Tibial artery (tissue), 4 donors: ENCODE data around the gene ADGRG3.

ENCODE experiments used
- DNase-seq, 2 donors: peaks; one replicate each; pipeline ENCODE4 v3.0.0-alpha.2; 2019
- H3K27ac ChIP-seq, 2 donors: fragments of 200-600 bp; sonication (generic) in 1 of 2; 1 replicate in 1 of 2; 2 replicates in 1 of 2; pipeline ENCODE4 v1.5.1; 2018 to 2019; ENCODE audit warnings: mild to moderate bottlenecking in 1 of 2
- H3K27me3 ChIP-seq, 2 donors: fragments of 200-600 bp; sonication (generic) in 1 of 2; one replicate each; pipeline versions ENCODE4 v1.5.1 to v1.6.0; 2016 to 2019
- H3K36me3 ChIP-seq, 3 donors: fragments of 200-600 bp; sonication (generic) in 2 of 3; one replicate each; pipeline ENCODE4 v1.5.1; 2016 to 2019; ENCODE audit warnings: mild to moderate bottlenecking in 2 of 3
- H3K4me1 ChIP-seq, 4 donors: fragments of 200-600 bp; sonication (generic) in 2 of 4; 1 replicate in 3 of 4; 2 replicates in 1 of 4; pipeline ENCODE4 v1.5.1; 2016 to 2019
- H3K4me3 ChIP-seq, 2 donors: fragments of 200-600 bp; sonication (generic) in 1 of 2; 1 replicate in 1 of 2; 2 replicates in 1 of 2; pipeline ENCODE4 v1.5.1; 2018 to 2019; ENCODE audit warnings: mild to moderate bottlenecking in 2 of 2
- H3K9me3 ChIP-seq, 3 donors: fragments of 200-600 bp; sonication (generic) in 1 of 3; one replicate each; pipeline ENCODE4 v1.5.1; 2016 to 2019
- CTCF ChIP-seq, 2 experiments: fragments of 200-600 bp in 1 of 2; fragments of 450-650 bp in 1 of 2; IDR thresholded peaks; one replicate each; pipeline ENCODE4 v1.5.1; 2017 to 2019; ENCODE audit warnings: antibody characterized with exemption in 2 of 2, mild to moderate bottlenecking in 1 of 2, moderate library complexity in 1 of 2
- intact Hi-C: fragments of 100-400 bp; cut with DNase I; formaldehyde crosslinking; loops from one replicate; pipeline ENCODE4 v1.15.0; 2023; ENCODE audit warnings: low total_unique reads

Gene ADGRG3

DNA sequence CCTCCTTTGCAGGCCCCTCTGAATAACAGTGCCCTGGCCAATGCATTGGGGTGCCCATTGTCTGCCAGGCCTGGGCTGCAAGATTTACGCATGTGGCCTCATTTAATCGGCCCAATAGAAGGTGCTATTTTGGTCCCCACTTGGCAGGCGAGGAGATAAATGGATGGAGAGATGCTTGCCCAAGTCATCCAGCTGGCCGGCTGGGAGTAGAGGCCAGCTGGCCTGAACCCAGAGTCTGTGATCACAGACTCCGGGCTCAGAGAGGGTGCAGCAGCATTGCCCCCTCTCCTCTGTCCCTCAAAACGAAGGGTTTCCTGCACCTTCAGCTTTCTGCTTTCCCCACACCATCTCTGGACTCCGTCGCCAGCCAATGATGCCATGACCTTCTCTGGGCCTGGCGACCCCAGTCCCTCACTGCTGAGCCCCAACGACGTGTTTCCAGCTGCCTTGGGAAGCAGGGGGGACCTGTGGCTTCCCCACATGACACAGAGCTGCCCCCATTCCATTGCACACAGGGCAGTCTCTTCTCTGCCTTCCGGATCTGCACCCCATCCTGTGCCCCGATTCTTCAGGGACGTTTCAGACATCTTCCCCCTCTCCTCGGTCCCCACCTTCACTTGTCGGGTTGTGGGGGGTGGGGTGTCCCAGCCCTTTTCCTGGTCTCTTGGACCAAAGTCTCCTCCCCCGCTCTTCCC, 43.2 kb upstream of the ADGRG3 start:
- intact Hi-C loops = no loop called here
- no peak for TF ChIP-seq CTCF (IDR thresholded peaks at IDR 0.05)
- H3K27me3 ChIP-seq = peaks cover 0 to 49% of the 10 kb centered on the region in 2 donors
- H3K9me3 ChIP-seq = no peaks in the 10 kb centered on the region
- peaks cover 0 to 39% (median 11%) of the 10 kb centered on the region in 4 donors for H3K4me1 ChIP-seq
- H3K36me3 ChIP-seq = no peaks in the 10 kb centered on the region
- no peak for DNase-seq
- no peak overlapping the region for H3K4me3 ChIP-seq
- H3K27ac ChIP-seq = no peak overlapping the region

DNA sequence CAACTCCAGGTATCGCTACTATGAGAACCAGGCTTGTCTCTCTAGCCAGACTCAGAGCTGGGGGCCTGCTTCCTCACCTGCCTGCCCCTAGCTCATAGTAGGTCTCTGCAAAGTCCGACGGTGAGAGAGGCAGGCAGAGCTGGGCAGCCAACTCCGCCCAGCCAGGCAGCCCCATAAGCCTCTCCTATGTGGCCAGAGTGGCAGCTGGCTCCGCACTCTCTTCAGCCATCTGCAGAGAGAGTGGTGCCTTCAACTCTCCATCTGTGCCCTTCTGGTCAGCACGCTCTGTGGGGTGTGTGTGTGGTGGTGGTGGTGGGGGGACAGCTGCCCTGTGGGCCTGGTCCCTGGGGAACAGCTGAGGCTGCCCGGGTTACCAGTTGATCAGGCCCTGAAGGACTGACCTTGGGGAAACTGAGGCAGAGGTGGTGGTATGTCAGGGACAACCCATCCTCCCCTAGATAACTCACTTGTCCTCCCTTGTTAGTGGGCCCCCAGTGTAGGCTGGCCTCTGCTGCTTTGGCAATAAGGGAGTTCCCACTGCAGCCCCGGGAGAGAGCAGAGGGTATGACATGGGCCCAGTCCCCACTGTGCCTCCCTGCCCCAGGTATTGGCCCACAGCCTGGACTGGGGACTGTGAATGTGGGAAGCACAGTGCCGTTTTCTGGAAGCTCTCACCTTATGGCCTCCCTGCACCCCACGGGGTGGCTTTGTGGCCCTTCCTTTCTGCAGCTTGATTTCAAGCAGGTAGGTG, 41.5 kb upstream of the ADGRG3 start:
- Histone ChIP-seq H3K4me3 (no peak overlapping the region), H3K27ac (no peak overlapping the region), H3K9me3 (no peaks in the 10 kb centered on the region), H3K27me3 (peaks cover 0 to 54% of the 10 kb centered on the region in 2 donors), H3K4me1 (peaks cover 0 to 27% (median 11%) of the 10 kb centered on the region in 4 donors), H3K36me3 (no peaks in the 10 kb centered on the region)
- TF ChIP-seq CTCF (IDR thresholded peaks at IDR 0.05) = no peak
- intact Hi-C loops = no loop called here
- no peak for DNase-seq

- H3K4me1 ChIP-seq = peaks cover 0 to 25% (median 11%) of the 10 kb centered on the region in 4 donors
- no peak for DNase-seq
- H3K9me3 ChIP-seq = no peaks in the 10 kb centered on the region
- no peak overlapping the region for H3K4me3 ChIP-seq
- intact Hi-C loops = no loop called here
- no peak overlapping the region for H3K27ac ChIP-seq
- TF ChIP-seq CTCF (IDR thresholded peaks at IDR 0.05) = no peak
- H3K36me3 ChIP-seq = no peaks in the 10 kb centered on the region
- peaks cover 0 to 61% of the 10 kb centered on the region in 2 donors for H3K27me3 ChIP-seq
Observed at GRCh38 chr16:57627184-57627871, 40.8 kb upstream of the ADGRG3 start.

- intact Hi-C loops = no loop called here
- Histone ChIP-seq H3K27me3 (peaks cover 0 to 60% of the 10 kb centered on the region in 2 donors), H3K27ac (no peak within 1 kb of the TSS), H3K4me3 (peak within 1 kb of the TSS; percentile 28 to 38), H3K9me3 (no peaks in the 10 kb centered on the region), H3K4me1 (peaks cover 0 to 23% (median 11%) of the 10 kb centered on the region in 4 donors), H3K36me3 (no peaks in the 10 kb centered on the region)
- DNase-seq = peak; percentile 75 to 81
- TF ChIP-seq CTCF (IDR thresholded peaks at IDR 0.05) = no peak
Observed at GRCh38 chr16:57628008-57628781, 39.9 kb upstream of the ADGRG3 start, which contains the start of gene ADGRG1. Gene ADGRG1, plus strand, starts transcription at chr16:57628630. Its CDS starts 21,658 bp downstream, at chr16:57650288.

GRCh38 chr16:57628783-57629293, 39.3 kb upstream of the ADGRG3 start:
- H3K27ac ChIP-seq = no peak overlapping the region
- peak overlapping the region; percentile 28 to 38 for H3K4me3 ChIP-seq
- peaks cover 0 to 64% of the 10 kb centered on the region in 2 donors for H3K27me3 ChIP-seq
- intact Hi-C loops = no loop called here
- peaks cover 0 to 23% (median 11%) of the 10 kb centered on the region in 4 donors for H3K4me1 ChIP-seq
- H3K9me3 ChIP-seq = no peaks in the 10 kb centered on the region
- TF ChIP-seq CTCF (IDR thresholded peaks at IDR 0.05) = no peak
- no peaks in the 10 kb centered on the region for H3K36me3 ChIP-seq
- DNase-seq = no peak
